Thymus (tissue), 14 donors: ENCODE results near the gene ACLY. TPM values are rescaled to one million over a fixed set of nuclear protein-coding genes. Genes with fewer than 3 reads are reported as not detected.

Experiments used
- DNase-seq, 9 donors: peaks; one replicate each; pipeline ENCODE4 v3.0.0-alpha.2; 2013; ENCODE audit warnings: low spot score in 9 of 9, low read depth in 6 of 9, missing footprints in 1 of 9
- H3K27ac ChIP-seq, 2 donors: one replicate each; pipeline ENCODE4 v1.5.1; 2013; ENCODE audit warnings: control low read depth in 1 of 2, low read depth in 1 of 2, low read length in 1 of 2, mild to moderate bottlenecking in 1 of 2, moderate library complexity in 1 of 2
- H3K27me3 ChIP-seq, 2 donors: one replicate each; pipeline ENCODE4 v1.5.1; 2013; ENCODE audit warnings: low read length in 1 of 2; ENCODE audit not compliant: control insufficient read depth in 2 of 2, insufficient read depth in 1 of 2
- H3K36me3 ChIP-seq, 2 donors: one replicate each; pipeline ENCODE4 v1.5.1; 2013; ENCODE audit warnings: low read length in 1 of 2, mild to moderate bottlenecking in 1 of 2, moderate library complexity in 1 of 2; ENCODE audit not compliant: control insufficient read depth in 2 of 2, insufficient read depth in 2 of 2
- H3K4me1 ChIP-seq, 2 donors: one replicate each; pipeline ENCODE4 v1.5.1; 2013; ENCODE audit warnings: low read length in 2 of 2; ENCODE audit not compliant: control insufficient read depth in 2 of 2, insufficient read depth in 2 of 2
- H3K4me3 ChIP-seq, 2 donors: one replicate each; pipeline ENCODE4 v1.5.1; 2013; ENCODE audit warnings: low read length in 2 of 2, control low read depth in 1 of 2, mild to moderate bottlenecking in 1 of 2
- H3K9me3 ChIP-seq, 2 donors: one replicate each; pipeline ENCODE4 v1.5.1; 2013; ENCODE audit warnings: low read length in 1 of 2, mild to moderate bottlenecking in 1 of 2; ENCODE audit not compliant: control insufficient read depth in 2 of 2, insufficient read depth in 1 of 2
- WGBS: extraction: QIAGEN DNeasy Blood & Tissue Kit; methylation state at CpG from one replicate; pipeline ENCODE4 v1.1.7; 2013; 5-methylcytosine and 5-hydroxymethylcytosine counted together
- long read RNA-seq, 10 donors: transcript quantifications; one replicate each; lab custom pipeline, GENCODE V29; 2026
- polyA plus RNA-seq: library from polyadenylated mRNA; stranded (reverse); fragments of 200-250 nt; gene quantifications from one replicate; pipeline ENCODE4 v1.2.3, GENCODE V29; 2013
- total RNA-seq: library from RNA; stranded (reverse); fragments of 120-200 nt; gene quantifications from one replicate; pipeline ENCODE4 v1.2.4, GENCODE V29; 2013
- donor health status: healthy.

Gene ACLY
- 42.7 TPM for total RNA-seq
- polyA plus RNA-seq: 26.6 TPM
- long read RNA-seq, donor 1: 0 reads
- long read RNA-seq, donor 2: 0 reads
- long read RNA-seq, donor 3, full-length matches to known transcripts: 3 of 3 reads
- long read RNA-seq, donor 3, partial matches to known transcripts: 0 of 3 reads
- long read RNA-seq, donor 3, other reads (novel, unspliced or antisense): 0 of 3 reads
- long read RNA-seq, donor 4, full-length matches to known transcripts: 1 of 1 reads
- long read RNA-seq, donor 4, partial matches to known transcripts: 0 of 1 reads
- long read RNA-seq, donor 4, other reads (novel, unspliced or antisense): 0 of 1 reads
- long read RNA-seq, donor 5, full-length matches to known transcripts: 2 of 32 reads
- long read RNA-seq, donor 5, partial matches to known transcripts: 30 of 32 reads
- long read RNA-seq, donor 5, other reads (novel, unspliced or antisense): 0 of 32 reads
- long read RNA-seq, donor 6, full-length matches to known transcripts: 4 of 4 reads
- long read RNA-seq, donor 6, partial matches to known transcripts: 0 of 4 reads
- long read RNA-seq, donor 6, other reads (novel, unspliced or antisense): 0 of 4 reads
- long read RNA-seq, donor 7, full-length matches to known transcripts: 3 of 3 reads
- long read RNA-seq, donor 7, partial matches to known transcripts: 0 of 3 reads
- long read RNA-seq, donor 7, other reads (novel, unspliced or antisense): 0 of 3 reads
- long read RNA-seq, donor 8, full-length matches to known transcripts: 1 of 1 reads
- long read RNA-seq, donor 8, partial matches to known transcripts: 0 of 1 reads
- long read RNA-seq, donor 8, other reads (novel, unspliced or antisense): 0 of 1 reads
- long read RNA-seq, donor 9, full-length matches to known transcripts: 2 of 7 reads
- long read RNA-seq, donor 9, partial matches to known transcripts: 5 of 7 reads
- long read RNA-seq, donor 9, other reads (novel, unspliced or antisense): 0 of 7 reads
- long read RNA-seq, donor 10, partial matches to known transcripts: 11 of 11 reads
- long read RNA-seq, donor 10, other reads (novel, unspliced or antisense): 0 of 11 reads

- H3K4me3 ChIP-seq: peak within 1 kb of the TSS; percentile 91 to 100
- H3K36me3 ChIP-seq: peaks cover 3 to 12% of the 10 kb centered on the region in 2 donors
- under 1% methylated on average over 80 of the region's 80 CpGs for WGBS
- peaks cover 10 to 25% of the 10 kb centered on the region in 2 donors for H3K4me1 ChIP-seq
- DNase-seq: peak; percentile 82 to 97 (median 93)
- H3K9me3 ChIP-seq: no peaks in the 10 kb centered on the region
- no peaks in the 10 kb centered on the region for H3K27me3 ChIP-seq
- peak within 1 kb of the TSS; percentile 74 to 89 for H3K27ac ChIP-seq
These were observed at the start of gene ACLY for GRCh38 chr17:41918314-41919164. ACLY (minus strand) TSS chr17:41918951; CDS start chr17:41913873, 5,078 bp downstream.

- no peak overlapping the region for H3K4me3 ChIP-seq
- peaks cover 28 to 40% of the 10 kb centered on the region in 2 donors for H3K36me3 ChIP-seq
- no peak overlapping the region for H3K27ac ChIP-seq
- peaks cover 12 to 25% of the 10 kb centered on the region in 2 donors for H3K4me1 ChIP-seq
- 97% methylated on average over 37 of the region's 37 CpGs for WGBS
- no peak for DNase-seq
- no peaks in the 10 kb centered on the region for H3K27me3 ChIP-seq
- no peaks in the 10 kb centered on the region for H3K9me3 ChIP-seq
These were observed 49.3 kb upstream of the ACLY start for GRCh38 chr17:41967921-41968578.

- H3K4me1 ChIP-seq: peaks cover 12 to 32% of the 10 kb centered on the region in 2 donors
These were observed 48.6 kb upstream of the ACLY start for GRCh38 chr17:41967141-41967920.

GRCh38 chr17:41966463-41967140, 47.9 kb upstream of the ACLY start, which contains the start of gene CNP:
CNP (plus strand) TSS chr17:41966795; CDS start chr17:41966885, 90 bp downstream.
- peak within 1 kb of the TSS; percentile 82 to 83 for H3K4me3 ChIP-seq
- H3K27ac ChIP-seq: peak within 1 kb of the TSS; percentile 77 to 85
- under 1% methylated on average over 71 of the region's 71 CpGs for WGBS
- H3K36me3 ChIP-seq: peaks cover 14 to 26% of the 10 kb centered on the region in 2 donors
- peak in 8 of 9 donors; percentile 63 to 92 (median 82) for DNase-seq
- H3K27me3 ChIP-seq: no peaks in the 10 kb centered on the region
- H3K9me3 ChIP-seq: no peaks in the 10 kb centered on the region
- peaks cover 12 to 40% of the 10 kb centered on the region in 2 donors for H3K4me1 ChIP-seq

More at GRCh38 chr17:41967141-41967920, 48.6 kb upstream of the ACLY start:
- H3K9me3 ChIP-seq: no peaks in the 10 kb centered on the region
- H3K27me3 ChIP-seq: no peaks in the 10 kb centered on the region
- H3K36me3 ChIP-seq: peaks cover 21 to 32% of the 10 kb centered on the region in 2 donors
- peak overlapping the region; percentile 54 to 85 for H3K27ac ChIP-seq
- peak overlapping the region; percentile 82 to 83 for H3K4me3 ChIP-seq
- 28% methylated on average over 39 of the region's 39 CpGs for WGBS
- peak in 1 of 9 donors; percentile 50 for DNase-seq

- peaks cover 12 to 39% of the 10 kb centered on the region in 2 donors for H3K4me1 ChIP-seq
- WGBS: 4% methylated on average over 18 of the region's 18 CpGs
- H3K4me3 ChIP-seq: peak overlapping the region; percentile 82 to 83
- no peaks in the 10 kb centered on the region for H3K9me3 ChIP-seq
- peak in 4 of 9 donors; percentile 35 to 72 (median 48) for DNase-seq
- peak overlapping the region; percentile 77 to 84 for H3K27ac ChIP-seq
- peaks cover 12 to 22% of the 10 kb centered on the region in 2 donors for H3K36me3 ChIP-seq
- H3K27me3 ChIP-seq: no peaks in the 10 kb centered on the region
These were observed 47.1 kb upstream of the ACLY start for GRCh38 chr17:41965694-41966462.

- Histone ChIP-seq H3K4me3 (no peak overlapping the region), H3K27ac (peak overlapping the region in 1 of 2 donors; percentile 22), H3K9me3 (no peaks in the 10 kb centered on the region), H3K36me3 (no peaks in the 10 kb centered on the region), H3K4me1 (peaks cover 12 to 39% of the 10 kb centered on the region in 2 donors), H3K27me3 (no peaks in the 10 kb centered on the region)
- DNase-seq: peak in 8 of 9 donors; percentile 58 to 88 (median 75)
- WGBS: 24% methylated on average over 9 of the region's 9 CpGs
These were observed 44.1 kb upstream of the ACLY start for GRCh38 chr17:41962768-41963434.
